Naive thymus-derived CD4-positive, alpha-beta T cell (primary cell): ENCODE results near the gene ZNF423. TPM values are rescaled to one million over a fixed set of nuclear protein-coding genes. Genes with fewer than 3 reads are reported as not detected.

ENCODE experiments used
- ATAC-seq: fragments of 150-1000 bp; cut with Tn5 transposase; 2 replicates; pipeline ENCODE4 v1.10.0; 2021; ENCODE audit warnings: mild to moderate bottlenecking, moderate library complexity
- CTCF ChIA-PET: fragments of 350-600 bp; sonication (Branson Sonifier 250); formaldehyde crosslinking; loops from one replicate; lab custom pipeline; 2021; ENCODE audit warnings: antibody characterized with exemption; lab: Charles Lee
- POLR2A ChIA-PET: fragments of 350-600 bp; sonication (Branson Sonifier 250); formaldehyde crosslinking; loops from one replicate; lab custom pipeline; 2021; ENCODE audit warnings: antibody characterized with exemption, inconsistent platforms; lab: Charles Lee
- DNase-seq, 9 donors: peaks; one replicate each; pipeline versions ENCODE4 v3.0.0 to v3.0.0-alpha.2; 2020 to 2022; ENCODE audit warnings: mixed read lengths in 1 of 9
- H3K27ac ChIP-seq: one replicate; pipeline ENCODE4 v1.7.0; 2013; ENCODE audit warnings: mild to moderate bottlenecking, low read depth, low read length, moderate library complexity
- H3K27me3 ChIP-seq, 2 donors: one replicate each; pipeline ENCODE4 v1.7.0; 2013; ENCODE audit warnings: low read length in 2 of 2, mild to moderate bottlenecking in 2 of 2, moderate library complexity in 2 of 2; ENCODE audit not compliant: control insufficient read depth in 2 of 2, insufficient read depth in 2 of 2
- H3K36me3 ChIP-seq, 3 experiments: 1 replicate in 2 of 3; 2 replicates in 1 of 3; pipeline ENCODE4 v1.7.0; 2013; ENCODE audit warnings: low read length in 3 of 3, mild to moderate bottlenecking in 3 of 3, moderate library complexity in 1 of 3; ENCODE audit not compliant: insufficient read depth in 3 of 3, control insufficient read depth in 2 of 3
- H3K4me1 ChIP-seq, 2 donors: one replicate each; pipeline ENCODE4 v1.7.0; 2013; ENCODE audit warnings: low read length in 2 of 2, mild to moderate bottlenecking in 2 of 2, moderate library complexity in 1 of 2; ENCODE audit not compliant: control insufficient read depth in 2 of 2, insufficient read depth in 2 of 2
- H3K4me3 ChIP-seq: 2 replicates; pipeline ENCODE4 v1.7.0; 2013; ENCODE audit warnings: mild to moderate bottlenecking, low read length
- H3K9me3 ChIP-seq, 3 experiments: 1 replicate in 2 of 3; 2 replicates in 1 of 3; pipeline ENCODE4 v1.7.0; 2013; ENCODE audit warnings: low read length in 3 of 3; ENCODE audit not compliant: control insufficient read depth in 2 of 3
- H3K27ac Mint-ChIP-seq, 9 donors: one replicate each; pipeline ENCODE4 v1.8.0; 2020 to 2022; ENCODE audit warnings: mixed read lengths in 9 of 9, mild to moderate bottlenecking in 8 of 9, moderate library complexity in 5 of 9, inconsistent platforms in 2 of 9
- H3K27me3 Mint-ChIP-seq, 5 donors: one replicate each; pipeline ENCODE4 v1.8.0; 2021 to 2022; ENCODE audit warnings: mixed read lengths in 5 of 5, mild to moderate bottlenecking in 1 of 5
- H3K36me3 Mint-ChIP-seq, 5 donors: one replicate each; pipeline ENCODE4 v1.8.0; 2020 to 2022; ENCODE audit warnings: mixed read lengths in 5 of 5, mild to moderate bottlenecking in 3 of 5, inconsistent platforms in 1 of 5
- H3K4me1 Mint-ChIP-seq, 7 donors: one replicate each; pipeline ENCODE4 v1.8.0; 2020 to 2022; ENCODE audit warnings: mixed read lengths in 7 of 7, mild to moderate bottlenecking in 3 of 7, inconsistent platforms in 1 of 7
- H3K4me3 Mint-ChIP-seq, 10 donors: one replicate each; pipeline ENCODE4 v1.8.0; 2020 to 2022; ENCODE audit warnings: mild to moderate bottlenecking in 10 of 10, mixed read lengths in 10 of 10, moderate library complexity in 6 of 10, inconsistent platforms in 2 of 10
- H3K9me3 Mint-ChIP-seq, 11 donors: one replicate each; pipeline ENCODE4 v1.8.0; 2020 to 2022; ENCODE audit warnings: mixed read lengths in 11 of 11, mild to moderate bottlenecking in 4 of 11, inconsistent platforms in 1 of 11, moderate library complexity in 1 of 11
- intact Hi-C, 2 donors: fragments of 100-400 bp; cut with micrococcal nuclease; formaldehyde crosslinking; loops; one replicate each; pipeline ENCODE4 v1.15.1; 2023
- polyA plus RNA-seq, 2 donors: library from polyadenylated mRNA; unstranded; fragments of 300-500 nt; fragmentation: Illumina TruSeq; gene quantifications; one replicate each; pipeline ENCODE4 v1.2.3, GENCODE V29; 2021
- total RNA-seq, 6 experiments: library from RNA in 5 of 6; stranded (reverse) in 5 of 6; gene quantifications; 1 replicate in 5 of 6; 2 replicates in 1 of 6; pipeline ENCODE4 v1.2.3 and lab custom pipeline; 2021 to 2026

ZNF423 gene
- total and polyA plus RNA-seq, 7 experiments from 2014 or later = not detected

DNA sequence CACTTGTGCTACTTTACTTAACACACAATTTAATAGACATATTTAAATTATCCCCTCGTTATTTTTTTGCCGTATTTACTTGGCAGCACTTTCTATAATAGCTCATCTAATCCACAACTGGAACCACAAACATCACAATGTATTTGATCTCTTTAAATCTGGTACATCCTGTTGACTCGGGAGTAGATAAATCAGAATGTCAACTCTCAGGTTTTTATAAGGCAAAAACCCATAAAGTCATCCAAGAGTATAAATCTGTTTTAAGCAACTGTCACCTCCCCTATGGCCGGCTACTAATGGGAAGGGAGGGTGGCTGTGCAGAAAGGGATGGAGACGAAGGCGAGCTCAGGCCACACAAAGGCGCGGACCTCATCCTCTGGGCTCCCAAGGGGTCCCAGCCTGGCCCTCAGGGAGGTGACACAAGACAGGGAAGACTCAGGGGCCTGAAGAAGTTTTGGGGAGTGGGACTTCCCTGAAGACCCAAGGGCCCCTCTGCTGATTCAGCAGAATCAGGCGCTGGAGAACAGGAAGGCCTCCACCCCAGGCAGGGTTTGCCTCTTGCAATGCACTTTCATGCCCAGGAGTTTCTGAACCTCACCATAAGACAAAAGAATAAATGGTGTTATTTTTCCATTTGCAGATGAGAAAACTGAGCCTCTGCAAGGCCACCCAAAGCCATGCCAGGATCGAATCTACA, 122.5 kb downstream of the ZNF423 start:
- Mint-ChIP-seq H3K4me1 (no peaks in the 10 kb centered on the region), H3K36me3 (peaks cover 0 to 9% (median 0%) of the 10 kb centered on the region in 5 donors), H3K9me3 (peaks cover 0 to 14% (median 5%) of the 10 kb centered on the region in 11 donors), H3K27ac (peak overlapping the region in 1 of 9 donors; percentile 43), H3K4me3 (no peak overlapping the region), H3K27me3 (no peaks in the 10 kb centered on the region)
- ATAC-seq = no peak
- H3K4me1 ChIP-seq = no peaks in the 10 kb centered on the region
- ChIA-PET POLR2A (no interaction called here), CTCF (no interaction called here)
- intact Hi-C loops = no loop called here
- no peaks in the 10 kb centered on the region for H3K36me3 ChIP-seq
- no peaks in the 10 kb centered on the region for H3K27me3 ChIP-seq
- no peak overlapping the region for H3K27ac ChIP-seq
- no peak overlapping the region for H3K4me3 ChIP-seq
- peaks cover 0 to 6% (median 0%) of the 10 kb centered on the region in 3 experiments for H3K9me3 ChIP-seq
- DNase-seq = no peak

DNA sequence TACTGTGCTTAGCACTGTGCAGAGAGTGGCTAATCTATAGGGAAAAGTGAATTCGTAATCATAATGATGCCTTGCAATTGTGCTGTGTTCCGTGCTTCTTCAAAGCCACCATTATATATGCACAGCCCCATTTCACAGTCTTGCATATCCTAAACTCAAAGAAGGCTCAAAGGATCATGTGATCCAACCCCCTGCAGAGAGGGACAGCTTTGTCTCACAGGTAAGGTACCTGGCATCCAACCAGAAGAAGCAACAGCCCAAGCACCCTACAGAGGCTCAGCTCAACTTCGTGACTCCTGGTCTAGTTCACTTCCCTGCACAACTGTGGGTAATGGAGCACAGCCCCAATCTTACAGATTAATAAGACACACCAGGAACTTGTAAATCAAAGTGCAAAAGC, 124.0 kb downstream of the ZNF423 start:
- DNase-seq (no peak), ATAC-seq (no peak)
- no peak overlapping the region for H3K4me3 ChIP-seq
- Mint-ChIP-seq H3K27me3 (peaks cover 0 to under 1% (median 0%) of the 10 kb centered on the region in 5 donors), H3K27ac (peak overlapping the region in 1 of 9 donors; percentile 11), H3K4me3 (no peak overlapping the region), H3K36me3 (peaks cover 0 to 9% (median 0%) of the 10 kb centered on the region in 5 donors), H3K4me1 (no peaks in the 10 kb centered on the region), H3K9me3 (peaks cover 0 to 14% (median 5%) of the 10 kb centered on the region in 11 donors)
- intact Hi-C loops = no loop called here
- H3K9me3 ChIP-seq = peaks cover 0 to 6% (median 0%) of the 10 kb centered on the region in 3 experiments
- CTCF ChIA-PET = no interaction called here
- H3K27me3 ChIP-seq = no peaks in the 10 kb centered on the region
- POLR2A ChIA-PET = no interaction called here
- no peaks in the 10 kb centered on the region for H3K36me3 ChIP-seq
- no peaks in the 10 kb centered on the region for H3K4me1 ChIP-seq
- no peak overlapping the region for H3K27ac ChIP-seq

- ChIA-PET POLR2A (no interaction called here), CTCF (no interaction called here)
- intact Hi-C loops = no loop called here
- Mint-ChIP-seq H3K4me3 (no peak overlapping the region), H3K9me3 (peaks cover 0 to 14% (median 5%) of the 10 kb centered on the region in 11 donors), H3K27me3 (peaks cover 0 to 5% (median 0%) of the 10 kb centered on the region in 5 donors), H3K27ac (no peak overlapping the region), H3K4me1 (no peaks in the 10 kb centered on the region), H3K36me3 (peaks cover 0 to 9% (median 0%) of the 10 kb centered on the region in 5 donors)
- Histone ChIP-seq H3K4me1 (no peaks in the 10 kb centered on the region), H3K9me3 (peaks cover 0 to 6% (median 0%) of the 10 kb centered on the region in 3 experiments), H3K27ac (no peak overlapping the region), H3K36me3 (no peaks in the 10 kb centered on the region), H3K27me3 (no peaks in the 10 kb centered on the region), H3K4me3 (no peak overlapping the region)
- DNase-seq (no peak), ATAC-seq (no peak)
Measured at GRCh38 chr16:49730772-49731171, 125.1 kb downstream of the ZNF423 start.

DNA sequence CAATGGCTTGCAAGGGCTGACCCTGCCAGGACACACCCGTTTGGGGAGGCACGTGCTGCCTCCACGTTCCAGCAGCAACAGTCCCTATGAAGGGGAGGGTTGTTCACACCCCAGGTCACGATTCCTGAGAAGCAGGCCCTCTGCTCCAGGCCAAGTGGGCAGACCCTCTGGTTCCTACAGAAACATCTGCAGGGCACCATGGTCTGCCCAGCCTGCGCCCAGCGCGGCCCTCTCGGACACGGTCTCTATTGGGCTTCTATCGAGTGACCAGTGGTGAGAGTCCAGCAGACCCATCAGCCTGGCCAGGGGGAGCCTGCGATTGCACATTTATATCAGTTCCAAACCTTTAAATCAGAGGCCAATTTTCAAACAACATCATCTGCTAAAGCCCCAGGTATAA, 128.3 kb downstream of the ZNF423 start:
- ATAC-seq = no peak
- Mint-ChIP-seq H3K9me3 (peaks cover 0 to 14% (median 5%) of the 10 kb centered on the region in 11 donors), H3K36me3 (peaks cover 0 to 9% (median 0%) of the 10 kb centered on the region in 5 donors), H3K4me3 (no peak overlapping the region), H3K4me1 (no peaks in the 10 kb centered on the region), H3K27me3 (peaks cover 0 to 5% (median 0%) of the 10 kb centered on the region in 5 donors), H3K27ac (no peak overlapping the region)
- Histone ChIP-seq H3K4me1 (no peaks in the 10 kb centered on the region), H3K36me3 (no peaks in the 10 kb centered on the region), H3K9me3 (peaks cover 0 to 6% (median 0%) of the 10 kb centered on the region in 3 experiments), H3K27me3 (no peaks in the 10 kb centered on the region), H3K4me3 (no peak overlapping the region), H3K27ac (no peak overlapping the region)
- DNase-seq = no peak
- ChIA-PET CTCF (no interaction called here), POLR2A (no interaction called here)
- intact Hi-C loops = no loop called here

- no peaks in the 10 kb centered on the region for H3K4me1 Mint-ChIP-seq
- H3K27ac ChIP-seq = no peak overlapping the region
- peaks cover 0 to 5% (median 0%) of the 10 kb centered on the region in 5 donors for H3K27me3 Mint-ChIP-seq
- DNase-seq (no peak), ATAC-seq (no peak)
- no peak overlapping the region for H3K27ac Mint-ChIP-seq
- no peaks in the 10 kb centered on the region for H3K27me3 ChIP-seq
- H3K36me3 Mint-ChIP-seq = peaks cover 0 to 9% (median 0%) of the 10 kb centered on the region in 5 donors
- no peaks in the 10 kb centered on the region for H3K36me3 ChIP-seq
- H3K9me3 ChIP-seq = peaks cover 0 to 6% (median 0%) of the 10 kb centered on the region in 3 experiments
- intact Hi-C loops = no loop called here
- POLR2A ChIA-PET = no interaction called here
- CTCF ChIA-PET = no interaction called here
- peaks cover 0 to 14% (median 5%) of the 10 kb centered on the region in 11 donors for H3K9me3 Mint-ChIP-seq
- no peak overlapping the region for H3K4me3 ChIP-seq
- H3K4me1 ChIP-seq = no peaks in the 10 kb centered on the region
- H3K4me3 Mint-ChIP-seq = no peak overlapping the region
Measured at GRCh38 chr16:49726155-49726554, 129.8 kb downstream of the ZNF423 start.

DNA sequence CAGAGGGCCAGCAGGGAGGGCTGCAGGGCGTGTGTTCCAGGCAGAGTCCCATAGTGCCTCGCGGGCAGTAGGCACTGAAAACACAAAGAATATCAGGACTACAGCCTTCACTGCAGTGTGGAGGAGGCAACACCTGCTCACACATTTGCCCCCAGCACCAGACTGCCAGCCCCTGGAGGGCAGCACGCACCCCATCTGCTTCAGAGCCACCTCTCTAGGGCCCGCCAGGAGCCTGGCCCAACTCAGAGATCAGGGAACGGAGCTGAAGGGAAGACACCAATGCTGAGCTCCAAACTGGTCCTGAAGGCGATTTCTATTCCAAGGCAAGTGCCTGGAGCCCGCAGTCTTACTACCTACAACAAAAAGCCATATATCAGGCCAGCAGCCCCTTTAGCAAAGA, 130.3 kb downstream of the ZNF423 start:
- peaks cover 0 to 6% (median 0%) of the 10 kb centered on the region in 3 experiments for H3K9me3 ChIP-seq
- H3K27me3 Mint-ChIP-seq = peaks cover 0 to 5% (median 0%) of the 10 kb centered on the region in 5 donors
- no peak overlapping the region for H3K27ac ChIP-seq
- H3K4me3 ChIP-seq = no peak overlapping the region
- H3K4me3 Mint-ChIP-seq = no peak overlapping the region
- ChIA-PET CTCF (no interaction called here), POLR2A (no interaction called here)
- ATAC-seq (no peak), DNase-seq (no peak)
- H3K4me1 Mint-ChIP-seq = no peaks in the 10 kb centered on the region
- H3K4me1 ChIP-seq = no peaks in the 10 kb centered on the region
- H3K36me3 Mint-ChIP-seq = peaks cover 0 to 8% (median 0%) of the 10 kb centered on the region in 5 donors
- no peaks in the 10 kb centered on the region for H3K27me3 ChIP-seq
- peaks cover 0 to 11% (median 5%) of the 10 kb centered on the region in 11 donors for H3K9me3 Mint-ChIP-seq
- no peak overlapping the region for H3K27ac Mint-ChIP-seq
- H3K36me3 ChIP-seq = no peaks in the 10 kb centered on the region
- intact Hi-C loops = no loop called here

GRCh38 chr16:49724774-49725173, 131.1 kb downstream of the ZNF423 start:
- Histone ChIP-seq H3K4me1 (no peaks in the 10 kb centered on the region), H3K9me3 (peaks cover 0 to 2% (median 0%) of the 10 kb centered on the region in 3 experiments), H3K36me3 (no peaks in the 10 kb centered on the region), H3K27me3 (no peaks in the 10 kb centered on the region), H3K27ac (no peak overlapping the region), H3K4me3 (no peak overlapping the region)
- peaks cover 0 to 6% (median 0%) of the 10 kb centered on the region in 5 donors for H3K36me3 Mint-ChIP-seq
- H3K27ac Mint-ChIP-seq = no peak overlapping the region
- DNase-seq = no peak
- H3K27me3 Mint-ChIP-seq = peaks cover 0 to 5% (median 0%) of the 10 kb centered on the region in 5 donors
- intact Hi-C loops = no loop called here
- ChIA-PET POLR2A (no interaction called here), CTCF (no interaction called here)
- no peaks in the 10 kb centered on the region for H3K4me1 Mint-ChIP-seq
- H3K9me3 Mint-ChIP-seq = peaks cover 0 to 7% (median under 1%) of the 10 kb centered on the region in 11 donors
- H3K4me3 Mint-ChIP-seq = no peak overlapping the region
- no peak for ATAC-seq
